Chondrocyte (in vitro differentiated cells): ENCODE data around the gene MRPL38. TPM values are rescaled to one million over a fixed set of nuclear protein-coding genes. Genes with fewer than 3 reads are reported as not detected.
A peak's percentile ranks its signal among the peaks of the same experiment; 100 is the strongest.
"Not testable (repeated sequence)": the region's sequence is repeated elsewhere in the genome, so short reads cannot be mapped to it uniquely, and the experiment has no call there.

Experiments
- DNase-seq: peaks from one replicate; pipeline ENCODE4 v3.0.0; 2021; ENCODE audit warnings: mixed read lengths, low spot score
- H3K27ac Mint-ChIP-seq: one replicate; pipeline ENCODE4 v1.8.0; 2021; ENCODE audit warnings: mild to moderate bottlenecking, moderate library complexity, mixed read lengths; ENCODE audit not compliant: unreplicated experiment
- H3K27me3 Mint-ChIP-seq: 2 replicates; pipeline ENCODE4 v1.8.0; 2021; ENCODE audit warnings: low read depth, mixed read lengths
- H3K36me3 Mint-ChIP-seq: 2 replicates; pipeline ENCODE4 v1.8.0; 2021; ENCODE audit warnings: low read depth, mixed read lengths
- H3K4me1 Mint-ChIP-seq: 2 replicates; pipeline ENCODE4 v1.8.0; 2021; ENCODE audit warnings: low read depth, mild to moderate bottlenecking, mixed read lengths
- H3K4me3 Mint-ChIP-seq: one replicate; pipeline ENCODE4 v1.8.0; 2021; ENCODE audit warnings: mild to moderate bottlenecking, moderate library complexity, mixed read lengths; ENCODE audit not compliant: unreplicated experiment
- H3K9me3 Mint-ChIP-seq: 2 replicates; pipeline ENCODE4 v1.8.0; 2021; ENCODE audit warnings: low read depth, mixed read lengths
- CTCF ChIP-seq: fragments of 200-600 bp; sonication (generic); IDR thresholded peaks from 2 replicates; pipeline ENCODE4 v1.5.0; 2021; ENCODE audit warnings: antibody characterized with exemption, mild to moderate bottlenecking, moderate library complexity
- total RNA-seq: library from RNA; stranded (reverse); gene quantifications from 3 replicates; pipeline ENCODE4 v1.2.1, GENCODE V29; 2021

Gene MRPL38
- total RNA-seq, 1 donor from 2014 or later, result 47.4 TPM

GRCh38 chr17:75854881-75855309 lies 49.8 kb downstream of the MRPL38 start:
- H3K36me3 Mint-ChIP-seq, result peaks cover 6% of the 10 kb centered on the region
- H3K4me1 Mint-ChIP-seq, result peaks cover 31% of the 10 kb centered on the region
- DNase-seq, result no peak
- no peak for TF ChIP-seq CTCF
- H3K4me3 Mint-ChIP-seq, result no peak overlapping the region
- H3K27ac Mint-ChIP-seq, result no peak overlapping the region
- H3K27me3 Mint-ChIP-seq, result no peaks in the 10 kb centered on the region
- H3K9me3 Mint-ChIP-seq, result no peaks in the 10 kb centered on the region

GRCh38 chr17:75854101-75854748 lies 50.5 kb downstream of the MRPL38 start:
- H3K27ac Mint-ChIP-seq, result no peak overlapping the region
- no peaks in the 10 kb centered on the region for H3K27me3 Mint-ChIP-seq
- no peak for DNase-seq
- no peak for TF ChIP-seq CTCF
- no peaks in the 10 kb centered on the region for H3K9me3 Mint-ChIP-seq
- no peak overlapping the region for H3K4me3 Mint-ChIP-seq
- peaks cover 31% of the 10 kb centered on the region for H3K4me1 Mint-ChIP-seq
- peaks cover 11% of the 10 kb centered on the region for H3K36me3 Mint-ChIP-seq

- DNase-seq, result no peak
- Mint-ChIP-seq H3K27ac (no peak overlapping the region), H3K36me3 (peaks cover 11% of the 10 kb centered on the region), H3K4me1 (peaks cover 26% of the 10 kb centered on the region), H3K4me3 (no peak overlapping the region), H3K9me3 (no peaks in the 10 kb centered on the region), H3K27me3 (no peaks in the 10 kb centered on the region)
- TF ChIP-seq CTCF, result no peak
These were observed 51.3 kb downstream of the MRPL38 start for GRCh38 chr17:75853433-75853832.

- not testable (repeated sequence) for DNase-seq, H3K27me3 Mint-ChIP-seq, H3K9me3 Mint-ChIP-seq, H3K27ac Mint-ChIP-seq, H3K4me3 Mint-ChIP-seq
- Mint-ChIP-seq H3K36me3 (peaks cover 17% of the 10 kb centered on the region), H3K4me1 (peaks cover 26% of the 10 kb centered on the region)
These were observed 53.0 kb downstream of the MRPL38 start for GRCh38 chr17:75851693-75851991.

- H3K4me3 Mint-ChIP-seq, result no peak overlapping the region
- peaks cover 26% of the 10 kb centered on the region for H3K4me1 Mint-ChIP-seq
- no peak overlapping the region for H3K27ac Mint-ChIP-seq
- peaks cover 19% of the 10 kb centered on the region for H3K36me3 Mint-ChIP-seq
- no peaks in the 10 kb centered on the region for H3K9me3 Mint-ChIP-seq
- no peak for TF ChIP-seq CTCF
- no peaks in the 10 kb centered on the region for H3K27me3 Mint-ChIP-seq
- no peak for DNase-seq
These were observed 53.6 kb downstream of the MRPL38 start for GRCh38 chr17:75850928-75851692.

GRCh38 chr17:75849724-75850123 lies 55.0 kb downstream of the MRPL38 start:
- DNase-seq, result no peak
- peaks cover 23% of the 10 kb centered on the region for H3K36me3 Mint-ChIP-seq
- peak overlapping the region; percentile 32 for H3K27ac Mint-ChIP-seq
- no peaks in the 10 kb centered on the region for H3K9me3 Mint-ChIP-seq
- H3K4me1 Mint-ChIP-seq, result peaks cover 38% of the 10 kb centered on the region
- H3K27me3 Mint-ChIP-seq, result no peaks in the 10 kb centered on the region
- H3K4me3 Mint-ChIP-seq, result no peak overlapping the region
- no peak for TF ChIP-seq CTCF
